ENCODE measurements around the gene BTBD18.

Gene BTBD18, protein sequence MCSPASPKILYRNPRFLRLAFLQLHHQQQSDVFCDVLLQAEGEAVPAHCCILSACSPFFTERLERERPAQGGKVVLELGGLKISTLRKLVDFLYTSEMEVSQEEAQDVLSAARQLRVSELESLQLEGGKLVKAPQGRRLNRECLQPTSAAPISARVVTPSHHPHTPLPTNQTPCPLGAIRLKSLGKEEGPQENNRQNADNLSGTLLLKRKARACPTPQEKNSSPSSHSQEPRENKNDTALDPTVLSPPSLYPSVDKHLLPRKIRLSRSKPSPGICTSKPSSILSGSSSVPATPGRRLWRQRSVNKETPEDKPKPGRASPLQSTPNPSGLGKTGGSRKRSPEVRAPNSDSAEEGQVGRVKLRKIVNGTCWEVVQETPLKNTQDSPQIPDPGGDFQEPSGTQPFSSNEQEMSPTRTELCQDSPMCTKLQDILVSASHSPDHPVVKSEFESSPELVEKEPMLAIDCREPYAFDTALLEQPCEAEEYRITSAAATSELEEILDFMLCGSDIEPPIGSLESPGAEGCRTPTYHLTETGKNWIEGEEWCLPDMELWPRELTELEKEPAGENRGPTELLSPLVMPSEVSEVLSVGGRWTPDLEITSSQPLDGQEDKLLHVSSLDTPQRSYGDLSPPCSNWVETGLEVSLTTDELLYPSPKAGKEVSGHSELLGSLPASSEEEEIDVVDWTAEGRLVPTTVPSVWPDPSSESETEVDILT

DNA sequence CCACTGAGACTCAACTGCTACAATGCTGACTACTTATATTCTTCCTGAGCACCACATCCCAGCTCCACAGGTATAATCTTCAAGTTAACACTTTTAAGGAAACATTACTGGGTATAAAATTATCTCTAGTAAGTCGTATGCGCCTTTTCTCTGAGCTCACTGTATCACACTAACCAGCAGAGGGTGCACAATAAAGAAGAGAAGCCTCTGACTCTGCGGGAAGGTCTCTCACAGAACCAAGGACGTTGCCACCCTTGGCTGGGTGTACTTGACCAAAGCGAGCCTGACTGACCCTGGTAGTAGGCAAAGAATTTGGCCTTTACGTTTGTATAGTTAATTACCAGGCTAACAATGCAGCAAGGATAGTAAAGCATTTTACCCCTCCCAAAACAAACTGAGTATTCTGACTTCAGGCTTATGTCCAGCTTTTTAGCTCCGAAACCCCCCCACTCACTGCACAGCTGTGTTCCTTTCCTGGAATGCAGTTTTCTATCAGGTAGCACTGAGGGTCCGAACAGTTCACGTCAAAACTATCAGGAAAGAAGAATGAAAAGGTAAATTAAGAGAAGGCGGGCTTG, at the start of gene BTBD18:
Gene BTBD18 (minus strand): TSS at position 144 of the 578 bp plus-strand sequence. CDS start 631 bp downstream, outside the sequence.
- DNase-seq (ENCODE audit: low read depth) = no peak

DNA sequence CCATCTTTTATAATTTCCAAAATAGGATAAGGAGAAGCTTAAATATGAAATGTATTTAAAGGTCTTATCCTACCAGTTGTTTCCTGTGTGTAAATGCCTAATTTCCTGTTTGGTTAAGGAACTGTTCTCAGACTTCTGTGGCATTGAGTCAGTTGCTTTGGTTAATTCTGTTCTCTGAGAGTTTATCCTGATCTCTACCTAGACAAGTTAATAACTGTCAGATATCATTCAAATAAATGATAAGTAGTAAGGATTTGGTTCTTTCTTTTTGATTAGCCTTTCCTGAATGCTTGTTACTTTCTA, 49.5 kb upstream of the BTBD18 start:
- no peak for DNase-seq (ENCODE audit: low read depth)

DNA sequence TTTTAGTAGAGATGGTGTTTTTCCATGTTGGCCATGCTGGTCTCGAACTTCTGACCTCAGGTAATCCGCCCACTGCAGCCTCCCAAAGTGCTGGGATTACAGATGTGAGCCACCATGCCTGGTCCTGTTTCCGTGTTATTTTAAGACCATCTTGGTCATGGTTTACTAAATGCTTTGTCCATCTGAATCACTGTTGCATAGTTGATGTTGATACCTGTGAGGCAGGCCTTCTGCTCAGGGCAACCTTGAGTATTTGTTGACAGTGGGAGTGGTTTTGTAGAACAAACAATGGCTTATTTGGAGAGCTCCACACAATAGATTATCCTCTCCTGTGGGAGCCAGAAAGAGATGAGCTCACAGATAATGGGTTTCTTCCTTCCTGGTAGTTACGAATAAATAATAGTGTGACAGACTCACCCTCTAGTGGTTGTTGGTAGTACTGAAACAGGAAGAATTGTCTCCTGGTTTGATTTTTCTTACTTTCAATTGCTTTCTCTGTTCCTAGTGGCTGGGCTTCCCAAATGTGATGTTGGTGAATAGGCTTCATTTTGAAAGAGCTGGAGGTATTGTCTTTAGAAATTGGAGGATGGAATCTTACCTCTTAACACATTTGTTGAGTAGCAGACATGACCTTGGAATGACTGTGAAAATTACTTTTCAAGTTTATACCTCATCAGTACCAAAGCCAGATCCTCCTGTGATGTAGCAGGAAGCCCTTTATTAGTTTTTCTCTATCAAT, 49.0 kb upstream of the BTBD18 start:
- DNase-seq (ENCODE audit: low read depth) = peak; percentile 61

DNA sequence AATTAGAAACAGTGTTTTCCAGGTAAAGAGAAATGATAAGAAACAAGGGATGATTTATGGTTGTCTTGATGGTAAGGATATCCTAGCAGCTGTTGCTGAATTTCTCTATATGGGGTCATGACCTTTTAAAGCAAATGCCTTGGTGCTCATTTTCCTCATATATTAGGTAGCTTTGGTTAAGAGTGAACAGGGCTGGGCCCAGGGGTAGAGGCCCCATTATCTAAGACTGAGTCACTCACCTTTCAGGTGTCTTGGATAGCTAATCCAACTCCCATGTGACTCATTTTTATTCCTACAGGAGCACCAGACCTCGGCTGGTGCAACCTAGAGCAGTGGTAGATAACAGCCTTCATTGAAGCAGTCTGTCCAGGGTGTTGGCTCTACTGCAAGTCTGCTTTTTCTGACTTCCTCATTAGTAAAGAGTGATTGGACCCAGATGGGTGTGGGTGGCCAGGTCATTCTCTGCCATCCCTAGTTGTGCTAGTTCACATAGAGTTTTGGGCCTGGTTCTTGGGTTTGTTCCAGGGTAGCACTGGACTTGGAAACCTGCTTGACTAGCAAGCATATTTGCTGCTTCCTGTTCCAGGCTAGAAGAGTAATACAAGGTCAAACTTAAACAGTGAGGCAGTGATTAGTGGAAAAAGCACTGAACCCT, 47.4 kb upstream of the BTBD18 start:
- DNase-seq (ENCODE audit: low read depth) = peak; percentile 15

DNA sequence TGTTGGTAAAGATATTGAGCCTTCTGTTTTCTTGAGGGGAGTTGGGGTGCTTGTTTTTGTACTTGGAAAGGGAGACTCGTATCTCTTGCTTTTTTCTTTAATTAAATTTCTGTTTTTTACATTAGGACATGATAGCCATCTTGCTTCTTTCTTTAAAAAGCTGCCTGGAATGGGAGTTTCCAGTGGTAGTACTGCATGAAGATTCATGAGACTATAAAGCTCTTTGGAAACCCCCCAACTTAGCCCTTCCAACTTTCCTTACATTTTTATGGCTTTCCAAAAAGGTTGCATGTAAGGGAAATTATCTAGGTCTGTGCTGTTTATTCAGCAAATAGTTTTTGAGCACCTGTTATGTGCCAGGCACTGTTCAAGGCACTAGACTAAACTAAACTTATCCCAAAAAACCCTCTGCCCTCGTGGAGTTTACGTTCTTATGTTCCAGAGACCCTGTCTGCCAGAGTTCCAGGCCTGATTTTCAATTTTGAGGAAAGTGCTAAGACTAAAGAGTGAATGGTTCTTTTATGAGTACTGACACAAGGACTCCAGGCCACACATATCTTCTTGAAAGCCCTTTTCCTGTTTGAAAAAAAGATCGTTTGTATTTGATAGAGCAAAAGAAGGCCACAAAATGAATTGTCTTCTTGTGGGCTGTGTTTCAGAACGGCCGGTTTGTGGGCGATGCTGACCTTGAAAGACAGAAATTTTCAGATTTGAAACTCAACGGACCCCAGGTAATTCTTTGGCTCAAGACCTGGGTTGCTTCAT, 41.9 kb upstream of the BTBD18 start:
- DNase-seq (ENCODE audit: low read depth) = no peak

DNA sequence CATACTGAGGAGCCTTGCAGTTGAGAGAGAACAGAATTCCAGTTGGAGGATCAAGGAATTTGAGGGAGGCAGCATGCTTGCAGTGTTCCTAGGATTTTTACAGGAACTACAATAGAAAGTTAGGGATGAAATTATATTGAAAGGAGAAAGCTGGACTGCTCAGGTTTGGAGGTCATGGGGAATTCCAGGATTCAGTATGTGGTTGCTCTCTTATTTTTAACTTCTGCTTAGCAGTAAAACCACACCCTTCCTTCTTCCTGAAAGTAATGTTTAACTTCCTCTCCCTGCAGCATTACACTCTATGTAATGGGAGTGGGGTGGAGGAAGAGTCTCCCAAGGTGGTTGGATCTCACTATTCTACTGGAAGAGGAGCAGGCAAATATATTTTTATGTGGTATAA, 41.3 kb upstream of the BTBD18 start:
- no peak for DNase-seq (ENCODE audit: low read depth)

DNA sequence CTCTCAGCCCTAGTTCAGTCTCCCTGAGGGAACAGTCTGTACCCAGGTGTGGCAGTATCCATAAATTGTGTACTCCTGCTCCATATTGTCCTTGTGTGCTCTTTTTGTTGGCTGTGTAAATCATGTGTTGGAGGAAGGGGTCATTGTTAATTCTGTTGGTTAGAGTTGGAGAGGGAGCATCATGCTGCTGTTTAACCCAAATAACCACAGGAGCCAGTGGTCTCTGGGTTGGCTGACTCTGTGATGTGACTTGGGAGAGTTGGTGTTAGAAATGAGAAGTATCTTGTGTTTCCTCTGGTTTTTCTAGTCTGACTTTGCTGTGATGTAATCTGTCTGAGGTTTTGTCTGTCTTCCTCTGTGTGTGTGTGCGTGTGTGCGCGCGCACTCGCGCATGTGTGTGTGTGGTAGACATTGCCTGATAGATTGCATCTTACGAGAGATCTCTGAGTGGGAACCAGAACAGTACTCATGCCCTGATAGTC, 40.5 kb upstream of the BTBD18 start:
- DNase-seq (ENCODE audit: low read depth) = no peak

DNA sequence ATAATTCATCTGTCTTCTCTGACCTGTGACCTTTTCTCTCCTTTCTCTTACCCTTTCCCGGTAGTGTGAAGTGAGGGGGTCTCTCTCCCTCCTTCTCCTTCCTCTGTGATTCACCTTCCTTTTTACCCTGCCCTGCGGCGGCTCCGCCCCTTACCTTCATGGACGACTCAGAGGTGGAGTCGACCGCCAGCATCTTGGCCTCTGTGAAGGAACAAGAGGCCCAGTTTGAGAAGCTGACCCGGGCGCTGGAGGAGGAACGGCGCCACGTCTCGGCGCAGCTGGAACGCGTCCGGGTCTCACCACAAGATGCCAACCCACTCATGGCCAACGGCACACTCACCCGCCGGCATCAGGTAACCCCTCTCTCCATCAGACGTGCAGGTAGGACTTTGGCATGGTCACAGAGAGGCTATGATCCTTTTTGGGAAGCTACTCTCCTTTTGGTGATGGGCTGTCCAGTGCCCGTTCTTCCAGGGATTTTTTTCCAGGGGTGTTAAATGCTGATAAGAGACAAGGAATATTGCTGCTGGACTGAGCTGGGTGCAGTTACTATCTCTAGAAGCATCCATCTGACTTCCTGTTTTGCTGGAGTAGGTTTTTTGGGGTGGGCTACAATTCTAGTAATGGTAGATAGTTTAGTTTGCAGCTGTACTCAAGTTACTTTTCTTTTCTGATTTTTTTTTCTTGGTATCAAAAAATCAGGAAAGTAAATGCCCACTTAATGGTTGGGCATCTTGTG, 39.9 kb upstream of the BTBD18 start:
- DNase-seq (ENCODE audit: low read depth) = no peak

DNA sequence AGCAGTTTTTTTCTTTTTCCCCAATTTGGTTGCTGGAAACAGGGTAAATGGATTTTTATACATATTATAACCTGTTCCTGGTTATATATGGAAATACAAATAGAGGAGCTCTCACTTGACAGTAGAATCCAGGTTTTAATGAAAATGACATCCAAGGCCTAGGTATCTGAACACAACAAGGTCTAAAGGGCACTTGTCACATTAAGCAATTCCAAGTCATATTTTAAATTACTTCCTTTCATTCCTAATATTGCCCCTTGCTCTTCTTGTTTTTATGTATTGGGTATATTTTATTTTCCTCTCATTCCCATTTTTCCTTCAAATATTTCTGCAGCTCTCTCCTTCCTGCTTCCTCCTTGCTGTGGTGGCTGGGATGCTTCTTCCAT, 37.1 kb upstream of the BTBD18 start:
- DNase-seq (ENCODE audit: low read depth) = no peak

DNA sequence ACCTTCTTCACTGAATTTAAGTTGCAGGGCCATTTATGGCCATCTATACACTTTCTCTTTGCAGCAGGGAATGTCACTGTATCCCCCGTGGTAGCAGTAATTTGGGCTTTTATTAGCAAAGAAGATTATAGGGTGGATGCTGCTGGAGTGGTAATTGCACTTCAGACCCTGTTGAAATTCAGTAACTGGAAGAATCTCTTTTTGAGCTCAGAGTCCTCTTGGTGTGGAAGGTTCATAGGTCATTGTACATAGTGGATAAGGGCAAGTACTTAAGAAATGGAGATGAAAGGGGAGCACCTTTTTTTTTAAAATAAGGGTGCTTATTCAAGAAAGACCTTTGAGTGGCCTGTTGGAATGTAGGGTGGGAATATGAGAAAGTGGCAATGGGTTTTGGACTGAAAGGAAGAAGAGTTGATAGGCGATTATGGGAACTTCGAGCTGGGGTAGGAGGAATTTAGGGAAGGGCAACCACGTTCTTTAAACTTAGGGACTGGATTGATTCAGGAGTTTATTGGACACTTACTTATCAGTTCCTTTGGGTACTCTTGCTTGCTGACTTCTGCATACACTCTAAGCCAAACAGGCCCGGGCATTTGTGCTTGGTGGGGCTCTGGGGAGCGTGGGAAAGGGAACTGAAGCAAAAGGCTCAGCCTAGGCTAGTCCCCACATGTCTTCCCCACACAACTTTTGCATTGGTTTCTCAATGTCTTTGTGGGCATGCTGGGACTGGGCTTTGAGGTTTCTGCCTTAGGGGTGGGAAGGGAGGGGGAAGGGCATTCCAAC, 36.5 kb upstream of the BTBD18 start:
- no peak for DNase-seq (ENCODE audit: low read depth)

DNA sequence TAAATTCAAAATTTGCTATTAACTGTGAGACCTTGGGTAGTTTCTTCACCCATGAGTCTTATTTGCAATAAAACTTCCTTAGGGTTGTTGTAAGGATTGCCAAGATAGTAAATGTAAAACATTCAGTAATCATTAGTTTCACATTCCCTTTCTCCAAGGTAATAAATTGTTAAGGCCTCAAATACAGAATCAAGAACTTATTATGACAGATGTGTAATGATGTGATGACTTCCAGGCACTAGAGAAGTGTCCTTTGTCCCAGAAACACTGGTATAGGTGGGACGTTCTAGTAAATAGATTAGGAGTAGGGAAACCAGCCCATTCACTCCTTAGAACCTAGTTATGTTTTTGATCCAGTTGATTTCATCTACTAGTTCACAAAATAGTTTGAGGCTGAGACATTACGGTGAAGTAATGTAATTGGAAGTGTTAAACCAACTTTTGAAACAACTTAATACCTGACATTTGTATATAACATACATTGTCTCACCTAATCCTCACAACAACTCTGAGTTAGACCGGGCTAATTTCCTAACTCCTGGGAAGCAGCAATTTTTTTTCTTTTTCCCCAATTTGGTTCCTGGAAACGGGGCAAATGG, 35.5 kb upstream of the BTBD18 start:
- no peak for DNase-seq (ENCODE audit: low read depth)

DNA sequence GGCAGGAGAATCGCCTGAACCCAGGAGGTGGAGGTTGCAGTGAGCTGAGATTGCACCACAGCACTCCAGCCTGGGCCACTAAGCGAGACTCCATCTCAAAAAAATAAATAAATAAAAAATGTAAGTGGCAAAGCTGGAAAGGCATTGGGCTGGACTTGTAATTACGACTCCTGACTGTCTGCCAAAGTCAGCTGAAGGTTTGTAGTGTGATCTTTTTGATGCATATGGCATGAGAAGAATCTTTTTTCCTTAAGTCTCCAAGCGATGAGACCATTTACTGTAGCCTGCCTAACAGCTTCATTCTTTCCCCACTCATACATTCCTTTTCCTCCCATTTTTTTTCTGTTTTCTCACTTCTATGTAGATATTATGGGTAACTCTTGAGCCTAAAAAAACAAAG, 34.8 kb upstream of the BTBD18 start:
- no peak for DNase-seq (ENCODE audit: low read depth)

DNA sequence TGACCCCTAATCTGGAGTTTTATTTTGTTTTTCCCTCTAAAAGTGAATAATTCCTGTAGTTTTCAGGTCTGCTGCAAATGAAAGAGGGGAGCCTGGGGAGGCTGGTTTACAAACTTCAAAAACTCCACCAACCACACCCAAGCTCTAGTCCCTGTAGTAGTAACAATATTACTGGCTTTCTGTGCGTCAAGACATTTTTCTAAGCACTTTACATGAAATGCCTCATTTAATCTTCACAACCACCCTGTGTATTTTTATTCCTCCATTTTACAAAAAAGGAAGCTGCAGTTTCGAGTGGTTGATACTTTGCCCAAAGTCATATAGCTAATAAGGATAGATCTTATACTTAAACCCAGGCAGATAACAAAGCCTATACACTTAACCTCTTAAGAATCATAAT, 33.5 kb upstream of the BTBD18 start:
- no peak for DNase-seq (ENCODE audit: low read depth)

DNA sequence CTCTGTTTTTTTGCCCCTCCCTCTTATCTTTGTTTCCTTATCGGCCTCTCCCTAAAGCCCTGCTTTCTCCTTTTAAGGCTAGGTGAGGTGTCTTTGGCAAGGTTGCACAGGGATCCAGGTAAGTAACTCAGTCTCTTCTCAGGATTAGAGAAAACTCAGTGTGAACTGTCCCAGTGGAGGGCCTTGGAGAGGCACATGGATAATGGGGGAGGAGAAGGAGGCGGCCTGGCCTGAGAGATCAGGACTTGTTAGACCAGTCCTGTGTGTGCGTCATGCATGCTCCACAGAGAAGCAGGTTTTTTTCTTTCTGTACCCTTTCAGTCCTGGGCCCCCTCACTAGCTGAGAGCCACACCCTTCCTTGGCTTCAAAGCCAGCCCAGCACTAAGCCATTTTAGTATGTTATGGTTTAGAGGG, 29.9 kb upstream of the BTBD18 start:
- no peak for DNase-seq (ENCODE audit: low read depth)

DNA sequence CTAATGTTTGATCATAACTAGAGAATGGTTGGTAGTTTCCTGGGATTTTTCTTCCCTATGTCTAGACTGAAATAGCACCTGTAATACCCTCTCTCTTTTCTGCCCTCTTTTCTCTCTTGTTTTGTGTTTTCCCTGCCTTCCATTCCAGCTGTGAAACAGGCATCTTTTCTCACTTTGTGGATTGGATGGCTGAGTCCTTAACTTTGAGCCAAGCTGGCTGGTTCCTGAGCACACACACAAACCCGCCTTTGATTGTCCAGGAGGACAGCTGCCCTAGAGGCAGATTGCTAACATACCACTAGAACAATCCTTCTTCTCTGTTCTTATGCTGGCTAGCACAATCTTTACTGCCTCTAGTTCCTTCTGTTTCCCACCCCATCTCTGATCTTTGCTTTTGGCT, 27.7 kb upstream of the BTBD18 start:
- no peak for DNase-seq (ENCODE audit: low read depth)

DNA sequence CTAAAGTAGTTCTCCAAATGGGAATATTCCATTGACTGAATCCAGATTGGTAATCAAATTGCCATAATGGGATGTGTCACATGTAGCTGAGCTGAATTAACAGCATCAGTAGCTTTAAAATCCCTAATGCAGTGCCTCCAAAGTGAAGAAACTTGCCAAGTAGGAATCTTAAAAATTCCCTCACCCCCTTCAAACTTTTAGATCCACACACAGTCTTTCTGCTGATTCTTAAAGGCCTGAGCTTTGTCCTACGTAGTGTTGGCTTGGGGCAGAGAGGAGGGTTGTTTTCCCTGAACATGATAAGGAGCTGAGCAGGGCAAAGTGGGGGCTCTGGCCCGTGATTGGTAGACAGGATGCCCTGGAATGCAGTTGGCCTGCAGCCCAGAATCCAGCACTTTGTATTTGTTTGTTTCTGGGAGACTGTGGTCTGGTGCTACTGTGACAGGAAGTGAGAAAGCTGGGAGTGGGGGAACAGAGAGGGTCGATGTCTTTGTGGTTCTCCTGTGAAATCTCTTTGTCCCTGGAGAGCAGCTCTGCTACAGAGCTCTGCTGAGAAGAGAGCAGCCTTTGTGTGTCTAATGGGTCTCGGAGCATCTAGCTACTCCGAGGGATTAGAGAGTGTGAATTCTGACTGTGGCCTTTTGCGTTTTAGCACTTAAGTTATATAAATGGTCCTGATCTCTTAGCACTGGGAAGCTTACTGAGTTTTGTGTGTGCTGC, 26.9 kb upstream of the BTBD18 start:
- peak; percentile 93 for DNase-seq (ENCODE audit: low read depth)

DNA sequence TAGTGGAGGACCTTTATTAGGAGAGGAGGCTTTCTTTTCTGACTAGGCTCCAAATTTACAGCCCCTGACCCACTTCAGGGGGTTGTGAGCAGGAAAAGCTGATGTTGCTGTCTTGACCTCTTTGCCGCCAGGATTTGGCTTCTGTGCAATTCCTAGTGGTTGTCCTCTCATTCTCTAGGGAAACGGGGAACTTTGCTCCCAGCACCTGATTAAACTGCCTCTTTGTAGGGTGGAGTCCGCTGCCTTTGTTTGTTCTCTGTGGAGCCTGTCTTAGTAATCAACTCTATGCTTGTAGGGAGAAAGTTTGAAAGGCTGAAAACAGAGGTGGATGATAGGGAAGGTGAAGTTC, 26.3 kb upstream of the BTBD18 start:
- DNase-seq (ENCODE audit: low read depth) = no peak

DNA sequence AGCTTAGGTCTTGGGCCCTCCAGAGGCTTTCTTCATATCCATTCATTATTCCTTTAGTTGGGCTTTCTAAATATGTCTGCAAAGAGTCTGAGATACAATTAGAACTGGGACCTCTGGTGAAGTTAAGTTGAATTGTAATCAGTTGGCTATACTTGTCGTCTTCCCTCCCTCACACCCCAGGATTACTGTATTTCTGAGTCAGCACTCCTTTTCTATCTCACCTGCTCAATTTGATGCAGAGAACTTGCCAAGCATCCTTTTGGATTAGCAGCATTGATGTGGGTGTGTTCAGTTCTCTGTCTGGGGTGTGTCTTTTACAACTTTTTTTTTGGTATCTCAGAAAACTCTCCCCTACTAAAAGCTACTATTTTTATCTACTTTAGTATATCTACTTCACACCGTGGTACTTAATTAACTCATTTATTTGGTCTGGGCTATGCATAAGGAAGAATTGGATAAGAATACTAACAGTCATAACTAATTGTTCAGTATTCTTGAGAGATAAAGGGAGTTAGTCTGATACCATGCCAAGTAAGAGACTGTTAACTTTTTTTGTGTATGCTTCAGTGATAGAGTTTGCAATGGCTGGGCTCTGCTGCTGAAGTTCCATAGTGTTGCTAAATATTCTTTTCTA, 25.1 kb upstream of the BTBD18 start:
- no peak for DNase-seq (ENCODE audit: low read depth)
